GM23338 (cell line): ENCODE measurements around the gene TMA7. TPM values are rescaled to one million over a fixed set of nuclear protein-coding genes. Genes with fewer than 3 reads are reported as not detected.
A peak's percentile ranks its signal among the peaks of the same experiment; 100 is the strongest.

Experiments
- ATAC-seq: fragments of 200-7000 bp; cut with Tn5 transposase; 3 replicates; pipeline ENCODE4 v1.9.1; 2020
- DNase-seq: peaks from one replicate; pipeline ENCODE4 v3.0.0-alpha.2; 2015; ENCODE audit warnings: low spot score
- H2AFZ ChIP-seq: fragments of 200-600 bp; sonication (generic); 2 replicates; pipeline ENCODE4 v1.8.0; 2016; ENCODE audit warnings: antibody characterized with exemption, mild to moderate bottlenecking, moderate library complexity
- H3F3A ChIP-seq: fragments of 200-600 bp; sonication (generic); replicated peaks from 2 replicates; pipeline ENCODE4 v1.8.0; 2017; ENCODE audit warnings: antibody characterized with exemption, mixed run types, low read depth
- H3K27ac ChIP-seq: fragments of 200-600 bp; sonication (generic); 2 replicates; pipeline ENCODE4 v1.6.1; 2016; ENCODE audit warnings: low read depth
- H3K27me3 ChIP-seq: fragments of 200-600 bp; sonication (generic); 2 replicates; pipeline ENCODE4 v1.8.0; 2016; ENCODE audit warnings: mild to moderate bottlenecking, mixed run types, moderate library complexity; ENCODE audit not compliant: insufficient read depth
- H3K36me3 ChIP-seq: fragments of 200-600 bp; sonication (generic); 2 replicates; pipeline ENCODE4 v1.8.0; 2016; ENCODE audit warnings: mild to moderate bottlenecking; ENCODE audit not compliant: insufficient read depth
- H3K4me1 ChIP-seq: fragments of 200-600 bp; sonication (generic); 2 replicates; pipeline ENCODE4 v1.8.0; 2016; ENCODE audit warnings: mild to moderate bottlenecking, moderate library complexity; ENCODE audit not compliant: insufficient read depth
- H3K4me2 ChIP-seq: fragments of 200-600 bp; sonication (generic); 2 replicates; pipeline ENCODE4 v1.7.1; 2017; ENCODE audit warnings: mixed run types
- H3K4me3 ChIP-seq: fragments of 200-600 bp; sonication (generic); 2 replicates; pipeline ENCODE4 v1.6.1; 2016; ENCODE audit warnings: mixed run types
- H3K79me2 ChIP-seq: fragments of 200-600 bp; sonication (generic); replicated peaks from 2 replicates; pipeline ENCODE4 v1.8.0; 2017; ENCODE audit warnings: mild to moderate bottlenecking; ENCODE audit not compliant: insufficient read depth
- H3K9me2 ChIP-seq: fragments of 200-600 bp; sonication (generic); 2 replicates; pipeline ENCODE4 v1.8.0; 2017; ENCODE audit not compliant: insufficient read depth
- H4K20me1 ChIP-seq: fragments of 200-600 bp; sonication (generic); replicated peaks from 2 replicates; pipeline ENCODE4 v1.8.0; 2017; ENCODE audit warnings: mild to moderate bottlenecking; ENCODE audit not compliant: insufficient read depth
- H3K27ac Mint-ChIP-seq: 2 replicates; pipeline ENCODE4 v1.8.0; 2020; ENCODE audit warnings: inconsistent platforms, mild to moderate bottlenecking, moderate library complexity, mixed read lengths
- H3K27me3 Mint-ChIP-seq: 3 replicates; pipeline ENCODE4 v1.8.0; 2022; ENCODE audit warnings: low read depth, mild to moderate bottlenecking, moderate library complexity, mixed read lengths, inconsistent platforms; ENCODE audit not compliant: insufficient read depth, poor library complexity
- H3K36me3 Mint-ChIP-seq: 3 replicates; pipeline ENCODE4 v1.8.0; 2021; ENCODE audit warnings: low read depth, mild to moderate bottlenecking, inconsistent platforms, moderate library complexity, mixed read lengths
- H3K4me1 Mint-ChIP-seq: 3 replicates; pipeline ENCODE4 v1.8.0; 2020; ENCODE audit warnings: mild to moderate bottlenecking, inconsistent platforms, mixed read lengths
- H3K4me3 Mint-ChIP-seq: 3 replicates; pipeline ENCODE4 v1.8.0; 2021; ENCODE audit warnings: moderate library complexity, mild to moderate bottlenecking, inconsistent platforms, mixed read lengths
- H3K9me3 Mint-ChIP-seq: 3 replicates; pipeline ENCODE4 v1.8.0; 2020; ENCODE audit warnings: moderate library complexity, mild to moderate bottlenecking, inconsistent platforms, mixed read lengths
- CREB1 ChIP-seq: fragments of 250-450 bp; sonication (Bioruptor Pico); IDR thresholded peaks from 2 replicates; pipeline ENCODE4 v1.5.0; 2020; ENCODE audit warnings: low read depth, mild to moderate bottlenecking, moderate library complexity
- ETS1 ChIP-seq: IDR thresholded peaks from 2 replicates; pipeline ENCODE4 v1.6.1; 2016; ENCODE audit warnings: antibody characterized with exemption
- EZH2phosphoT487 ChIP-seq: fragments of 200-600 bp; sonication (generic); IDR thresholded peaks from one replicate; pipeline ENCODE4 v1.8.1; 2018; ENCODE audit warnings: antibody characterized with exemption; ENCODE audit not compliant: unreplicated experiment
- JUNB ChIP-seq: IDR thresholded peaks from one replicate; pipeline ENCODE4 v1.6.1; 2016; ENCODE audit warnings: antibody characterized with exemption; ENCODE audit not compliant: unreplicated experiment
- NANOG ChIP-seq: IDR thresholded peaks from 2 replicates; pipeline ENCODE4 v1.6.1; 2016; ENCODE audit warnings: antibody characterized with exemption, borderline replicate concordance
- POLR2AphosphoS5 ChIP-seq: IDR thresholded peaks from 2 replicates; pipeline ENCODE4 v1.6.1; 2016; ENCODE audit warnings: antibody characterized with exemption, low read depth
- STAT1 ChIP-seq: IDR thresholded peaks from one replicate; pipeline ENCODE4 v1.6.1; 2016; ENCODE audit warnings: antibody characterized with exemption; ENCODE audit not compliant: unreplicated experiment
- ZNF114 ChIP-seq: fragments of 250-450 bp; sonication (Bioruptor Pico); IDR thresholded peaks from 2 replicates; pipeline ENCODE4 v1.5.0; 2020; ENCODE audit warnings: mild to moderate bottlenecking, moderate library complexity
- ZNF331 ChIP-seq: fragments of 250-450 bp; sonication (Bioruptor Pico); IDR thresholded peaks from 2 replicates; pipeline ENCODE4 v1.5.0; 2020; ENCODE audit warnings: low read depth, mild to moderate bottlenecking, moderate library complexity
- polyA plus RNA-seq: library from polyadenylated mRNA; unstranded; fragments of >200 nt; fragmentation: Nextera tagmentation; extraction: Ambion mirVana; gene quantifications from 2 replicates; pipeline ENCODE4 v1.2.1, GENCODE V29; 2016
- total RNA-seq: library from RNA; depleted of rRNA; stranded (reverse); fragments of >200 nt; shearing (Covaris generic); gene quantifications from 2 replicates; pipeline ENCODE4 v1.2.3, GENCODE V29; 2014
- TF ChIP-seq, protein P1 (sequence below), 2 experiments: fragments of 200-600 bp in 1 of 2; sonication (generic) in 1 of 2; conservative IDR thresholded peaks; 2 replicates each; pipeline versions ENCODE4 v1.5.1 to v1.6.1; 2016 to 2017; ENCODE audit warnings: antibody characterized with exemption in 2 of 2, low read depth in 2 of 2, mild to moderate bottlenecking in 2 of 2, moderate library complexity in 1 of 2

The TMA7 gene
- total and polyA plus RNA-seq, 2 experiments from 2014 or later: 419 to 2,089 TPM

DNA sequence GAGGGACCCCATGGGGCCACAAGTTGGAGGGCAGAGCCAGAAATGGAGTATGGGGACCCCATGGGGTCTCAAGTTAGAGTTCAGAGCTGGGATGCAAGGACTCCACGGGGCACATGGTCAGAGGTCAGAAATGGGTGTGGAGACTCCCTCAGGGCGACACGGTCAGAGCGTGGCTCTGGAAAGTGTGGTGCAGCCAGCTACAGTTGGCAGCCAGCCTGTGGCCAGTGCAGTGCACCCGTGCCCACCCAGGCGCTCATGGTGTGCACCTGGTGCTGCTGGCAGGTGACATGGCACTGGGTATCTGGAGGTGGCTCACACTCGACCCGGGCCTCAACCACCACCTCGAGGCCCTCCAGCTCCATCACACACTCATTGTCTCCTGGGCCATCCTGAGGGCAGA is 21.4 kb upstream of the TMA7 start (continued):
- TF ChIP-seq STAT1: no peak
- TF ChIP-seq CREB1 (CRISPR knock-in tag): no peak

DNA sequence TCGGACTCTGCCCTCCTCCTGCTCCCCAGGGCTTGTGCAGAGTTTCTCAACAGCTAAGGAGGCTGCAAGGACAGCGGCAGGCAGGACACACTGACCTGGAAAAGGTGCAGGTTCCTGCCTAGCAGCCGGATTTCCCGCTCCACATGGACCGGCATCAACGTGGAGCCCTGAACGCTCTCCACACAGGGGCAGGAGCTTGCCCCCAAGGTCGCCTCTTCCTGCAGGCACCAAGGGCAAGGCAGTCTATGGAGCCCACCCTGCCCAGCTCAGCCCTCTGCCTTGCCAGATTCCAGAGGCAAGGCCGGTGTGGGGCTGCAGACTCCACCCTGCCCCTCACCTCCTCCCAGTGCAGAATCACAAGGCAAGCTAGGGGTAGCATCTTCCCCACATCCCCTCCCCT is 20.9 kb upstream of the TMA7 start:
- no peaks in the 10 kb centered on the region for H3F3A ChIP-seq
- H3K27ac ChIP-seq: no peak overlapping the region
- Mint-ChIP-seq H3K4me1 (peaks cover 3% of the 10 kb centered on the region; the same call in 1 of the 3 replicates), H3K9me3 (no peaks in the 10 kb centered on the region), H3K27me3 (peaks cover 10% of the 10 kb centered on the region), H3K36me3 (peaks cover 70% of the 10 kb centered on the region), H3K4me3 (no peak overlapping the region), H3K27ac (no peak overlapping the region)
- DNase-seq (no peak), ATAC-seq (no peak)
- no peak overlapping the region for H3K4me3 ChIP-seq
- peaks cover 11% of the 10 kb centered on the region; the same call in 1 of the 2 replicates for H3K36me3 ChIP-seq
- H2AFZ ChIP-seq: no peak overlapping the region
- no peak overlapping the region for H3K4me2 ChIP-seq
- H3K9me2 ChIP-seq: no peaks in the 10 kb centered on the region
- peaks cover 16% of the 10 kb centered on the region; the same call in 1 of the 2 replicates for H4K20me1 ChIP-seq
- H3K27me3 ChIP-seq: no peaks in the 10 kb centered on the region
- no peak for TF ChIP-seq NANOG
- no peak for TF ChIP-seq ZNF331 (CRISPR knock-in tag)
- no peak for TF ChIP-seq POLR2AphosphoS5
- TF ChIP-seq EZH2phosphoT487: no peak
- no peak for TF ChIP-seq ETS1
- no peak for TF ChIP-seq ZNF114 (CRISPR knock-in tag)
- TF ChIP-seq, protein P1, sequence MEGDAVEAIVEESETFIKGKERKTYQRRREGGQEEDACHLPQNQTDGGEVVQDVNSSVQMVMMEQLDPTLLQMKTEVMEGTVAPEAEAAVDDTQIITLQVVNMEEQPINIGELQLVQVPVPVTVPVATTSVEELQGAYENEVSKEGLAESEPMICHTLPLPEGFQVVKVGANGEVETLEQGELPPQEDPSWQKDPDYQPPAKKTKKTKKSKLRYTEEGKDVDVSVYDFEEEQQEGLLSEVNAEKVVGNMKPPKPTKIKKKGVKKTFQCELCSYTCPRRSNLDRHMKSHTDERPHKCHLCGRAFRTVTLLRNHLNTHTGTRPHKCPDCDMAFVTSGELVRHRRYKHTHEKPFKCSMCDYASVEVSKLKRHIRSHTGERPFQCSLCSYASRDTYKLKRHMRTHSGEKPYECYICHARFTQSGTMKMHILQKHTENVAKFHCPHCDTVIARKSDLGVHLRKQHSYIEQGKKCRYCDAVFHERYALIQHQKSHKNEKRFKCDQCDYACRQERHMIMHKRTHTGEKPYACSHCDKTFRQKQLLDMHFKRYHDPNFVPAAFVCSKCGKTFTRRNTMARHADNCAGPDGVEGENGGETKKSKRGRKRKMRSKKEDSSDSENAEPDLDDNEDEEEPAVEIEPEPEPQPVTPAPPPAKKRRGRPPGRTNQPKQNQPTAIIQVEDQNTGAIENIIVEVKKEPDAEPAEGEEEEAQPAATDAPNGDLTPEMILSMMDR (conservative IDR thresholded peaks at IDR 0.05; ENCODE audit: low read depth in 2 of 2): no peak
- no peak for TF ChIP-seq JUNB
- H3K79me2 ChIP-seq: peaks cover 18% of the 10 kb centered on the region
- H3K4me1 ChIP-seq: no peaks in the 10 kb centered on the region

GRCh38 chr3:48419597-48419996 is 20.5 kb upstream of the TMA7 start:
- H3K36me3 ChIP-seq: peaks cover 11% of the 10 kb centered on the region; the same call in 1 of the 2 replicates
- peaks cover 13% of the 10 kb centered on the region for H3K27me3 Mint-ChIP-seq

More at GRCh38 chr3:48419597-48419996, 20.5 kb upstream of the TMA7 start:
- no peaks in the 10 kb centered on the region for H3K27me3 ChIP-seq
- peaks cover 70% of the 10 kb centered on the region for H3K36me3 Mint-ChIP-seq
- H2AFZ ChIP-seq: no peak overlapping the region
- no peak for ATAC-seq
- H3K27ac Mint-ChIP-seq: no peak overlapping the region
- H3K27ac ChIP-seq: no peak overlapping the region
- no peak overlapping the region for H3K4me2 ChIP-seq
- DNase-seq: no peak
- peaks cover 18% of the 10 kb centered on the region; the same call in 1 of the 2 replicates for H4K20me1 ChIP-seq
- TF ChIP-seq, protein P1 (conservative IDR thresholded peaks at IDR 0.05; ENCODE audit: low read depth in 2 of 2): 0 out of 4 replicates have a peak, but pooled peaks of 1 of the 2 experiments have one; percentile 5
- TF ChIP-seq ETS1: no peak
- TF ChIP-seq ZNF114 (CRISPR knock-in tag): no peak
- H3K9me3 Mint-ChIP-seq: no peaks in the 10 kb centered on the region
- no peaks in the 10 kb centered on the region; the same call in 1 of the 2 replicates for H3F3A ChIP-seq
- H3K4me3 Mint-ChIP-seq: no peak overlapping the region
- H3K9me2 ChIP-seq: no peaks in the 10 kb centered on the region
- H3K4me1 ChIP-seq: no peaks in the 10 kb centered on the region
- H3K79me2 ChIP-seq: peaks cover 23% of the 10 kb centered on the region
- no peak overlapping the region for H3K4me3 ChIP-seq
- peaks cover 7% of the 10 kb centered on the region for H3K4me1 Mint-ChIP-seq
